ENCODE measurements around the gene LRRC28. TPM values are rescaled to one million over a fixed set of nuclear protein-coding genes. Genes with fewer than 3 reads are reported as not detected.

The LRRC28 gene
- total RNA-seq, 3 donors from 2014 or later, result 24.3 to 52.2 (median 44.3) TPM

DNA sequence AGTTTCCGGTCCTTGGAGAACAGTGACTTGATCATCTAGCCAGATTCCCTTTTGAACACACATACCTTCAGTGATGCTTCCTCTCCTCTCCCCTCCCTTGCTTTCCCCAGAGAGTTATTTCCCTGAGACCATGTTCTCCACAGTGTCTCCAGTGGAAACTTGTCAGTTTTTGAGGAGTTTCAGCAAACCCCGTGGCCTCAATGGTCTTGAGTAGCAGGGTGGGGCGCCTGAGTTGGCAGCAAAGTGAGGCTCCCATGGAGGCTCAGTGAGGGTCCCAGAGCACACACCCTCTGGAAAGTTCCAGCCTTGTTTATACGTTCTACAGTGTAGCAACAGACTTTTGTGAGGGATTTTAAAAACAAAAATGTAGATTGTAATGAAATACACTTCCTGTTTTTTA, 135.1 kb downstream of the LRRC28 start:
- DNase-seq (ENCODE audit: low spot score in 2 of 2), result no peak
- intact Hi-C loops (cut with DNase I; ENCODE audit: low total_unique reads), result no loop called here
- H3K27ac ChIP-seq, result no peak overlapping the region
- no peaks in the 10 kb centered on the region for H3K27me3 ChIP-seq
- no peaks in the 10 kb centered on the region for H3K4me1 ChIP-seq
- TF ChIP-seq POLR2A (IDR thresholded peaks at IDR 0.05), result no peak
- TF ChIP-seq, protein P1, sequence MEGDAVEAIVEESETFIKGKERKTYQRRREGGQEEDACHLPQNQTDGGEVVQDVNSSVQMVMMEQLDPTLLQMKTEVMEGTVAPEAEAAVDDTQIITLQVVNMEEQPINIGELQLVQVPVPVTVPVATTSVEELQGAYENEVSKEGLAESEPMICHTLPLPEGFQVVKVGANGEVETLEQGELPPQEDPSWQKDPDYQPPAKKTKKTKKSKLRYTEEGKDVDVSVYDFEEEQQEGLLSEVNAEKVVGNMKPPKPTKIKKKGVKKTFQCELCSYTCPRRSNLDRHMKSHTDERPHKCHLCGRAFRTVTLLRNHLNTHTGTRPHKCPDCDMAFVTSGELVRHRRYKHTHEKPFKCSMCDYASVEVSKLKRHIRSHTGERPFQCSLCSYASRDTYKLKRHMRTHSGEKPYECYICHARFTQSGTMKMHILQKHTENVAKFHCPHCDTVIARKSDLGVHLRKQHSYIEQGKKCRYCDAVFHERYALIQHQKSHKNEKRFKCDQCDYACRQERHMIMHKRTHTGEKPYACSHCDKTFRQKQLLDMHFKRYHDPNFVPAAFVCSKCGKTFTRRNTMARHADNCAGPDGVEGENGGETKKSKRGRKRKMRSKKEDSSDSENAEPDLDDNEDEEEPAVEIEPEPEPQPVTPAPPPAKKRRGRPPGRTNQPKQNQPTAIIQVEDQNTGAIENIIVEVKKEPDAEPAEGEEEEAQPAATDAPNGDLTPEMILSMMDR (IDR thresholded peaks at IDR 0.05), result no peak
- TF ChIP-seq POLR2AphosphoS5 (IDR thresholded peaks at IDR 0.05), result no peak
- no peak overlapping the region for H3K4me3 ChIP-seq
- peaks cover 0 to 5% of the 10 kb centered on the region in 2 donors for H3K9me3 ChIP-seq
- no peaks in the 10 kb centered on the region for H3K36me3 ChIP-seq

DNA sequence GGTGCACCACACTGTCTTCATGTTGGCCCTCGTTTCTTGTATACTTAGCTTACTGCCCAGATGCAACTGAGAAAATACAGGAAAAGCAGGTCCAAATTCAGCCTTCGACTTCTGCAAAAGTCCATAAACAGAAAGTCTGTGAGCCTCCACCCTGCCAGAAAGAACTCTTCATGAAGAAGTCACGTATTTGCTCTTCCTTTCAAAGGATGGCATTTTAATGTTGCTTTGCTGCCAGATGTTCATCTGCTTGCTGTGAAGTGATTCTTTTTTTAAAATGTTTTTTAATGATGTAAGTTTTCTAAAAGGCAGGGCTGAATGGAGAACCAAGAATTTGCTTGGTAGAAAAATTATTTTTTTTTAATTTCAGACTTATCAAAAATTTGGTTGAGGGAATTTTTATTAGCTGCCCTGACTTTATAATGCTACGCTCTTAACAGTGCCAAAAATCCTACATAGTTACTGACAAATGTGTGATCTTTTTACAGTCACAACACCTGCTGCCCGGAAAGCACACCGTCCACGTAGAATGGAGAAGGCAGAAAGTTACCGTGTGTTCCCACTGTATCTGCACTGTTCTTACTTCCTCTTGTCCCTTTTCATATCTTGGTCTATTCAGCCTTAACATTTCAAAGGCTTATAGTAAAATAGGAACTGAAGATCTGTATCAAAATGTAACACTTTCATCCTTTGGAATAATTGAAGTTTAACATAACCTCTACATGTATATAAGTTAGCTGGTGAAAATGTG, 136.3 kb downstream of the LRRC28 start:
- H3K27ac ChIP-seq, result no peak overlapping the region
- intact Hi-C loops (cut with DNase I; ENCODE audit: low total_unique reads), result no loop called here

DNA sequence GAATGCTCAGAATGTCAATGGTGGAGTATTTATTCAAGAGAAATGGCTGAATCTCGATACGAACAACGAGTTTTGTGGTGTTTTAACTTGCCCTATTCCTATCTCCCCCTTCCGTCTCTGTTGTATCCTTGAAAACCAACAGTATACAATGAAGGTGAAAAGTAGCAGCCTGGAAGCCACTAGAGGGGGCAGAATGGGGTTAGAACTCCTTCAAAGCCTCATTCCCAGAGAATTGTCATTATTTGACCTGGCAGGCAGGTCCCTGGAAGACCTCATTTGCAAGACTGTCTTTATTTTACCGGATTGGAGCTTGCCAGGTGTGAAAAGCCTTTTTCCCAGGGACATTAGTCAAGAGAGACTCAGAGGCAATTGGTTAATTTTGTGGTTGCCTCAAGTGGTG, 139.4 kb downstream of the LRRC28 start:
- intact Hi-C loops (cut with DNase I; ENCODE audit: low total_unique reads), result no loop called here
- H3K4me1 ChIP-seq, result no peaks in the 10 kb centered on the region
- H3K27ac ChIP-seq, result no peak overlapping the region
- H3K36me3 ChIP-seq, result no peaks in the 10 kb centered on the region
- no peaks in the 10 kb centered on the region for H3K27me3 ChIP-seq
- H3K4me3 ChIP-seq, result no peak overlapping the region
- no peak for TF ChIP-seq POLR2A (IDR thresholded peaks at IDR 0.05)
- no peak for TF ChIP-seq POLR2AphosphoS5 (IDR thresholded peaks at IDR 0.05)
- TF ChIP-seq, protein P1 (IDR thresholded peaks at IDR 0.05), result no peak
- H3K9me3 ChIP-seq, result peaks cover 0 to 25% of the 10 kb centered on the region in 2 donors
- DNase-seq (ENCODE audit: low spot score in 2 of 2), result no peak

More for the DNA sequence above, 136.3 kb downstream of the LRRC28 start:
- Histone ChIP-seq H3K36me3 (no peaks in the 10 kb centered on the region), H3K9me3 (peaks cover 0 to 16% of the 10 kb centered on the region in 2 donors), H3K4me3 (no peak overlapping the region), H3K27me3 (no peaks in the 10 kb centered on the region), H3K4me1 (no peaks in the 10 kb centered on the region)
- TF ChIP-seq POLR2A (IDR thresholded peaks at IDR 0.05) (no peak), POLR2AphosphoS5 (IDR thresholded peaks at IDR 0.05) (no peak)
- TF ChIP-seq, protein P1 (IDR thresholded peaks at IDR 0.05), result no peak
- DNase-seq (ENCODE audit: low spot score in 2 of 2), result no peak

DNA sequence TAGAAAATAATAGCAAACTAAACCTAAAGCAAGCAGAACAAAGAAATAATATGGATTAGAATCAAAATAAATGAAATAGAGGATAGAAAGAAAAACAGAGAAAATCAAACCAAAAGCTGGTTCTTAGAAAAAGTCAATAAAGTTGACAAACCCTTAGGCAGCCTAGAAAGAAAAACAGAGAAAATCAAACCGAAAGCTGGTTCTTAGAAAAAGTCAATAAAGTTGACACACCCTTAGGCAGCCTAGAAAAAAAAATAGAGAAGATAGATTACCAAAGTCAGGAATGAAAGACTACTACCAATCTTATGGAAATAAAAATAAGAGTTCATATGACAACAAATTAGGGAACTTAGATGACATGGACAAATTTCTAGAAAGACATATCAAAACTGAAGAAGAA, 142.4 kb downstream of the LRRC28 start:
- no peaks in the 10 kb centered on the region for H3K4me1 ChIP-seq

DNA sequence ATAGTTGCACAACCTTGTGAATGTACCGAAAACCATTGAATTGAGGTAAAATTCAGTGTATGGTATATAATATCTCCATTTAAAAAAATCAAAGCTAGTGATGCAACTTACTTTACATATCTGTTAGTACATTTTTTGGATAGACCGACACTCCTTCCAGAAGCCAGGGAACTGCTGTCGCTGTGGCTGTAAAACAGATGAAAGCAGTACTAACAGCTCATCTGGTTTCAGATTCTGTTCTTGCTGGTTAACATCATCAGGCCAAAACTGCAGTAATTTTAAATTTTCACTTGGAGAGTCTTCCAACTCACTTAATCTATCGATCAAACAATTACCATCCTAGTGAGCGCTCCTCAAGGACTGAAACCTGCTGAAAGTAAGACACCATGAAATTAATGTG, 145.1 kb downstream of the LRRC28 start:
- Histone ChIP-seq H3K4me3 (no peak overlapping the region), H3K4me1 (no peaks in the 10 kb centered on the region), H3K27ac (no peak overlapping the region), H3K27me3 (no peaks in the 10 kb centered on the region), H3K9me3 (peaks cover 0 to 20% of the 10 kb centered on the region in 2 donors), H3K36me3 (no peaks in the 10 kb centered on the region)
- intact Hi-C loops (cut with DNase I; ENCODE audit: low total_unique reads), result no loop called here
- no peak for TF ChIP-seq POLR2A (IDR thresholded peaks at IDR 0.05)
- no peak for TF ChIP-seq POLR2AphosphoS5 (IDR thresholded peaks at IDR 0.05)
- TF ChIP-seq, protein P1 (IDR thresholded peaks at IDR 0.05), result no peak
- no peak for DNase-seq (ENCODE audit: low spot score in 2 of 2)

More for the DNA sequence above, 142.4 kb downstream of the LRRC28 start:
- Histone ChIP-seq H3K9me3 (peaks cover 0 to 25% of the 10 kb centered on the region in 2 donors), H3K4me3 (no peak overlapping the region), H3K27ac (no peak overlapping the region), H3K27me3 (no peaks in the 10 kb centered on the region), H3K36me3 (no peaks in the 10 kb centered on the region)
- no peak for DNase-seq (ENCODE audit: low spot score in 2 of 2)
- intact Hi-C loops (cut with DNase I; ENCODE audit: low total_unique reads), result no loop called here
- TF ChIP-seq, protein P1 (IDR thresholded peaks at IDR 0.05), result no peak
- TF ChIP-seq POLR2AphosphoS5 (IDR thresholded peaks at IDR 0.05), result no peak

Measured in breast epithelium (tissue), 4 donors.